ENCODE results near the gene ING4. TPM values are rescaled to one million over a fixed set of nuclear protein-coding genes. Genes with fewer than 3 reads are reported as not detected.

The ING4 gene
- total RNA-seq, 1 experiment from 2014 or later, result 20.1 TPM

GRCh38 chr12:6627616-6628015 lies 35.3 kb downstream of the ING4 start:
- no peak overlapping the region for H2AFZ ChIP-seq (ENCODE audit: low read length)
- H3K9me3 Mint-ChIP-seq, result no peaks in the 10 kb centered on the region
- no peak overlapping the region for H2BK20ac ChIP-seq (ENCODE audit: low read depth, low read length, poor library complexity, severe bottlenecking)
- no peak overlapping the region for H2BK120ac ChIP-seq (ENCODE audit: low read depth, low read length, poor library complexity, severe bottlenecking)
- no peak overlapping the region for H2BK12ac ChIP-seq (ENCODE audit: insufficient read length, low read depth, low read length)
- H3K4ac ChIP-seq (ENCODE audit: low read depth, low read length), result no peak overlapping the region
- H3K9me3 ChIP-seq (ENCODE audit: control insufficient read depth, low read depth, low read length), result no peaks in the 10 kb centered on the region
- H3K79me2 ChIP-seq (ENCODE audit: insufficient read depth, low read length), result no peaks in the 10 kb centered on the region
- no peak overlapping the region for H2BK15ac ChIP-seq (ENCODE audit: low read depth, low read length)
- H3K56ac ChIP-seq (ENCODE audit: insufficient read length, low read depth, low read length), result no peak overlapping the region
- no peak overlapping the region for H4K91ac ChIP-seq (ENCODE audit: insufficient read length, low read depth, low read length)
- H3K18ac ChIP-seq (ENCODE audit: insufficient read length, low read depth, low read length), result no peak overlapping the region
- no CpG with 5 or more reads among the region's 7 CpGs for WGBS (ENCODE audit: extremely low coverage, insufficient read length, low lambda C conversion rate)
- no peak for TF ChIP-seq CTCF (conservative IDR thresholded peaks at IDR 0.05)
- peaks cover 12 to 16% of the 10 kb centered on the region in 2 experiments for H3K4me1 Mint-ChIP-seq
- no peak overlapping the region for H3K27ac Mint-ChIP-seq
- H3K27me3 Mint-ChIP-seq (ENCODE audit: low read depth), result peaks cover 6% of the 10 kb centered on the region
- H3K4me1 ChIP-seq (ENCODE audit: insufficient read depth, low read length), result no peaks in the 10 kb centered on the region
- H2AK5ac ChIP-seq (ENCODE audit: insufficient read length, low read length), result no peak overlapping the region
- H4K5ac ChIP-seq (ENCODE audit: insufficient read length, low read depth, low read length), result no peak overlapping the region
- H3K23ac ChIP-seq (ENCODE audit: insufficient read length, low read depth, low read length), result no peak overlapping the region
- H3K27ac ChIP-seq (ENCODE audit: insufficient read length, low read depth, low read length), result no peak overlapping the region
- no peaks in the 10 kb centered on the region for H3K23me2 ChIP-seq (ENCODE audit: insufficient read length, low read depth, low read length, poor library complexity, severe bottlenecking)
- no peak overlapping the region for H3K9ac ChIP-seq (ENCODE audit: extremely low read depth, insufficient read length, low read length)
- no peak overlapping the region for H3K4me2 ChIP-seq (ENCODE audit: insufficient read depth, insufficient read length, low read length)
- H3K36me3 Mint-ChIP-seq (ENCODE audit: insufficient read depth in 1 of 3, low read depth in 3 of 3), result no peaks in the 10 kb centered on the region
- no peak overlapping the region for H3K14ac ChIP-seq (ENCODE audit: insufficient read depth, low read length)
- H3K79me1 ChIP-seq (ENCODE audit: insufficient read depth, low read depth, low read length, poor library complexity, severe bottlenecking), result no peaks in the 10 kb centered on the region
- no peaks in the 10 kb centered on the region for H3K27me3 ChIP-seq (ENCODE audit: insufficient read depth, low read length)
- H2BK5ac ChIP-seq (ENCODE audit: insufficient read length, low read length), result no peak overlapping the region
- no peaks in the 10 kb centered on the region for H4K20me1 ChIP-seq (ENCODE audit: control insufficient read depth, insufficient read depth, insufficient read length)
- no peak overlapping the region for H3T11ph ChIP-seq (ENCODE audit: low read length)
- DNase-seq, result no peak
- no peak overlapping the region for H3K4me3 Mint-ChIP-seq
- no peak overlapping the region for H4K8ac ChIP-seq (replicated peaks; ENCODE audit: insufficient read length, low read depth, low read length)

All from H9 (cell line).